Skeletal muscle satellite cell (primary cell): Measurements from ENCODE around the gene CFTR.

Source experiments
- H3K27me3 ChIP-seq: 2 replicates; pipeline ENCODE4 v1.7.0; 2013; ENCODE audit warnings: low read length; ENCODE audit not compliant: control insufficient read depth, insufficient read depth
- H3K36me3 ChIP-seq: 2 replicates; pipeline ENCODE4 v1.7.0; 2013; ENCODE audit warnings: mild to moderate bottlenecking, control low read depth, low read length; ENCODE audit not compliant: insufficient read depth
- H3K4me1 ChIP-seq: 2 replicates; pipeline ENCODE4 v1.7.0; 2013; ENCODE audit warnings: low read length; ENCODE audit not compliant: control insufficient read depth, insufficient read depth
- H3K4me2 ChIP-seq: 2 replicates; pipeline ENCODE4 v1.7.0; 2013; ENCODE audit warnings: mild to moderate bottlenecking, low read length
- H3K4me3 ChIP-seq: 2 replicates; pipeline ENCODE4 v1.7.0; 2013; ENCODE audit warnings: low read length
- H3K9ac ChIP-seq: 2 replicates; pipeline ENCODE4 v1.7.0; 2013; ENCODE audit warnings: mild to moderate bottlenecking, low read depth, low read length, moderate library complexity
- H3K9me3 ChIP-seq: replicated peaks from 2 replicates; pipeline ENCODE4 v1.7.0; 2013; ENCODE audit warnings: mild to moderate bottlenecking, control low read depth, low read length

Gene CFTR

GRCh38 chr7:117590191-117590590 lies 110.4 kb downstream of the CFTR start:
- no peak overlapping the region for H3K4me3 ChIP-seq
- H3K4me1 ChIP-seq, result no peaks in the 10 kb centered on the region
- H3K36me3 ChIP-seq, result no peaks in the 10 kb centered on the region
- H3K9ac ChIP-seq, result no peak overlapping the region
- peaks cover 5% of the 10 kb centered on the region for H3K27me3 ChIP-seq
- no peak overlapping the region for H3K4me2 ChIP-seq
- H3K9me3 ChIP-seq, result no peaks in the 10 kb centered on the region

- Histone ChIP-seq H3K4me2 (no peak overlapping the region), H3K36me3 (no peaks in the 10 kb centered on the region), H3K4me3 (no peak overlapping the region), H3K9ac (no peak overlapping the region), H3K9me3 (no peaks in the 10 kb centered on the region), H3K27me3 (peaks cover 5% of the 10 kb centered on the region), H3K4me1 (no peaks in the 10 kb centered on the region)
These were observed 112.3 kb downstream of the CFTR start for GRCh38 chr7:117592011-117592635.

- Histone ChIP-seq H3K9ac (no peak overlapping the region), H3K36me3 (no peaks in the 10 kb centered on the region), H3K4me3 (no peak overlapping the region), H3K4me1 (no peaks in the 10 kb centered on the region), H3K9me3 (no peaks in the 10 kb centered on the region), H3K27me3 (no peaks in the 10 kb centered on the region), H3K4me2 (no peak overlapping the region)
These were observed 116.3 kb downstream of the CFTR start for GRCh38 chr7:117596134-117596533.

DNA sequence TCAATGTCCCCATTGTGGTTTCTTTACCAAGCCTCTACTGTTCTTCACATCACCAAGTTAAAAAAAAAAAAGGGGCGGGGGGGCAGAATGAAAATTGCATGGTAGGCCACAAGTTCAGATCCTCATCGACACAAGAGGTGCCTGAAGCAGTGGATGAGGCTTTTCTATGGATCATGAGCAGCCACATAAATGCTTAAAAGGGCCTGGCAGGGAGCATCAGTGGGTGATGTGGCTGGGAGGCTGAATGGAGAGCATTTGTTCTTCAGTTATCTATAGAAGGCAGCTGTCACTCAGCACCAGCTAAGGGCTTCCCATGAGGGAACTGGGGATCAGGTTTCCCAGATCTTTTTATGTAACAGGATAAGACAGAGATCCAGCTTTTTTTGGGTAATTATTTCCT lies 117.9 kb downstream of the CFTR start:
- H3K4me2 ChIP-seq, result no peak overlapping the region
- H3K9me3 ChIP-seq, result no peaks in the 10 kb centered on the region
- H3K36me3 ChIP-seq, result no peaks in the 10 kb centered on the region
- no peaks in the 10 kb centered on the region for H3K4me1 ChIP-seq
- no peaks in the 10 kb centered on the region for H3K27me3 ChIP-seq
- no peak overlapping the region for H3K9ac ChIP-seq
- no peak overlapping the region for H3K4me3 ChIP-seq

DNA sequence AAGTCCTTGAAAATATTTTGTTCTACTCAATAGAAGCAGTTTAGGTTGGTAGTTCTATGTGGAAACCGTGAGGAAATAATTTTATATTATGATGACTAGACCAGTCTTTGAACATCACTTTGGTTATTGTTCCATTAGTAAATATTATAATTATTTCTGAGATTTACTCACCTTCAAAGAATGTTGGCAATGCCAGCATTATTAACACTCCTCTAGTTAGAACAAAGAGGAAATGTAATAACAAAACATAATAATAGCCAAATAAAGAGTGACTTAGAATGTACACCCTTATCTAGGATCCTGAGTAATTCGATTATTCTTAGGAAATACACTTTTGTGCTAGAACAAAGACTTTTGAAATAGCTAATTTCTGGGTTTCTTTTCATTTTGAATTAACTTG lies 121.1 kb downstream of the CFTR start:
- H3K36me3 ChIP-seq, result no peaks in the 10 kb centered on the region
- H3K4me1 ChIP-seq, result no peaks in the 10 kb centered on the region
- H3K9me3 ChIP-seq, result no peaks in the 10 kb centered on the region
- H3K4me3 ChIP-seq, result no peak overlapping the region
- H3K4me2 ChIP-seq, result no peak overlapping the region
- H3K9ac ChIP-seq, result no peak overlapping the region
- no peaks in the 10 kb centered on the region for H3K27me3 ChIP-seq

GRCh38 chr7:117603627-117604026 lies 123.8 kb downstream of the CFTR start:
- Histone ChIP-seq H3K4me2 (no peak overlapping the region), H3K4me1 (no peaks in the 10 kb centered on the region), H3K36me3 (no peaks in the 10 kb centered on the region), H3K4me3 (no peak overlapping the region), H3K9ac (no peak overlapping the region), H3K9me3 (no peaks in the 10 kb centered on the region), H3K27me3 (no peaks in the 10 kb centered on the region)

DNA sequence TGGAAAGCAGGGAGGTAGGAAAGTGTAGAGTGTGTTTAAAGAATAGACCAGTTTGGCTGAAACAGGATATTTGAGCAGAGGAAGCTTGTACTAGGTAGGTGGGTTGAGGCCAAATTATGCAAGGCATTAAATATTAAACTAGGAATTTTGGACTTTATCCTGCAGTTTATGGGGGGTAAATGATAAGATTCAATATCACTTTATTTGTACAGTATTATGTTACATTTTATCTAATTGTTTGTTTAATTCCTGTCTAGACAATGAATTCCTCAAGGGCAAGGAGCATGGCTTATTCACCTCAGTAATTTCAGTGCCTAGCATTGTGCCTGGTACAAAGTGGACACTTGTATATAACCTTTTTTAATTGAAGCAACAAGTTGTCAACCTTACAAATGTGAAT lies 125.9 kb downstream of the CFTR start:
- Histone ChIP-seq H3K9ac (no peak overlapping the region), H3K27me3 (no peaks in the 10 kb centered on the region), H3K4me3 (no peak overlapping the region), H3K9me3 (no peaks in the 10 kb centered on the region), H3K4me1 (no peaks in the 10 kb centered on the region), H3K4me2 (no peak overlapping the region), H3K36me3 (no peaks in the 10 kb centered on the region)

GRCh38 chr7:117606132-117606531 lies 126.3 kb downstream of the CFTR start:
- no peak overlapping the region for H3K4me3 ChIP-seq
- no peaks in the 10 kb centered on the region for H3K4me1 ChIP-seq
- no peaks in the 10 kb centered on the region for H3K27me3 ChIP-seq
- H3K4me2 ChIP-seq, result no peak overlapping the region
- H3K9ac ChIP-seq, result no peak overlapping the region
- no peaks in the 10 kb centered on the region for H3K36me3 ChIP-seq
- no peaks in the 10 kb centered on the region for H3K9me3 ChIP-seq

GRCh38 chr7:117610396-117610795 lies 130.6 kb downstream of the CFTR start:
- H3K9me3 ChIP-seq, result no peaks in the 10 kb centered on the region
- H3K9ac ChIP-seq, result no peak overlapping the region
- no peaks in the 10 kb centered on the region for H3K36me3 ChIP-seq
- H3K27me3 ChIP-seq, result no peaks in the 10 kb centered on the region
- H3K4me1 ChIP-seq, result no peaks in the 10 kb centered on the region
- no peak overlapping the region for H3K4me2 ChIP-seq
- H3K4me3 ChIP-seq, result no peak overlapping the region

DNA sequence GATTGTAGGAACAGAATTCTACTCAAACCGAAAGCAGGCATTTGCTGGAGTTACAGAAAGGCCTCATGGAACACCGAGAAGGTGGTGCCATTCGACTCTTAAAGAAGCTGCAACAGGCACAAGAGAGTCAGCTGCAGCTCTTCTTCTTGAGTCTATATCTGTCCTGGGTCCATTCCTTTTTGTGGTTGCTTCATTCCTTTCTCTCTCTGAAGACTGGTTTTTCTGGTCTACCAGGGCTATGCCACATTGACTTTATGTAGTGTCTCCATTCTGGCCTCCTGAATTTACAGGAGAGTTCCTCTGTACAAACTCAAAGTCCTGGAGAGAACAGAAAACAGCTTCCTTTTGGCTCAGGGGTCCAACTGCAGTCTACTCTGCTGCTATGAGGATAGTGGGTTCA lies 132.8 kb downstream of the CFTR start:
- H3K27me3 ChIP-seq, result no peaks in the 10 kb centered on the region
- H3K4me2 ChIP-seq, result no peak overlapping the region
- no peaks in the 10 kb centered on the region for H3K36me3 ChIP-seq

DNA sequence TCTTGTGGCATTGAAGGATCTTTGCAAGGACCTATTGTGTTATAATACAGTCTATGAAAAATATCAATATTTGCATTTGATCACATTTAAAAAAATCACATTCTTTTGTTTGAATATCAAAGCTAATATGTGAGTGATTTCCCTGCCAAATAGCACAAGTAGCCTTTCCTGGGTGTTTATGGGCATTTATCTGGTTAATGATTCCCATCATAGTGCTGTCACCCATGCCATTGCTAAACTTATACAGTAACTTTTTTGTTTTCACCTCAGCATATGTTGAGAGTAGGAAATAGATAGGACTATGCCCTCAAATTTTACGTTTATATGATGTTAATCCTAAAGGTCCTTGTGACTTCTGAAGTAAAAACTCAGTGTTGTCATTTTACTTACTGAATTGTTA lies 136.9 kb downstream of the CFTR start:
- Histone ChIP-seq H3K9ac (no peak overlapping the region), H3K9me3 (no peaks in the 10 kb centered on the region), H3K36me3 (no peaks in the 10 kb centered on the region), H3K4me3 (no peak overlapping the region), H3K4me2 (no peak overlapping the region), H3K4me1 (no peaks in the 10 kb centered on the region), H3K27me3 (no peaks in the 10 kb centered on the region)

More for the DNA sequence above, 132.8 kb downstream of the CFTR start:
- no peak overlapping the region for H3K9ac ChIP-seq
- H3K4me1 ChIP-seq, result no peaks in the 10 kb centered on the region
- no peak overlapping the region for H3K4me3 ChIP-seq
- no peaks in the 10 kb centered on the region for H3K9me3 ChIP-seq

GRCh38 chr7:117619681-117620080 lies 139.9 kb downstream of the CFTR start:
- Histone ChIP-seq H3K4me1 (no peaks in the 10 kb centered on the region), H3K27me3 (no peaks in the 10 kb centered on the region), H3K36me3 (no peaks in the 10 kb centered on the region), H3K9me3 (no peaks in the 10 kb centered on the region), H3K4me3 (no peak overlapping the region), H3K4me2 (no peak overlapping the region), H3K9ac (no peak overlapping the region)
